RWPE2 (cell line): ENCODE measurements around the gene SIGLEC7.

Experiments used
- ATAC-seq: fragments of 200-7000 bp; cut with Tn5 transposase; 3 replicates; pipeline ENCODE4 v1.9.1; 2021; ENCODE audit warnings: low read depth
- DNase-seq: peaks from one replicate; pipeline ENCODE4 v3.0.0-alpha.2; 2020; ENCODE audit warnings: low spot score
- H3K27ac ChIP-seq: fragments of 450-650 bp; 2 replicates; pipeline ENCODE4 v1.5.1; 2017; ENCODE audit warnings: mild to moderate bottlenecking; ENCODE audit not compliant: poor library complexity, severe bottlenecking
- H3K27me3 ChIP-seq: fragments of 250-450 bp; sonication (Bioruptor Pico); 2 replicates; pipeline ENCODE4 v1.5.1; 2021; ENCODE audit warnings: mild to moderate bottlenecking, moderate library complexity; ENCODE audit not compliant: insufficient read depth, poor library complexity, severe bottlenecking
- H3K36me3 ChIP-seq: fragments of 250-450 bp; sonication (Bioruptor Pico); 2 replicates; pipeline ENCODE4 v1.5.1; 2020; ENCODE audit warnings: low read depth, mild to moderate bottlenecking, moderate library complexity
- H3K4me1 ChIP-seq: fragments of 250-450 bp; sonication (Bioruptor Pico); 2 replicates; pipeline ENCODE4 v1.5.1; 2021; ENCODE audit warnings: mild to moderate bottlenecking, moderate library complexity; ENCODE audit not compliant: insufficient read depth, poor library complexity, severe bottlenecking
- H3K4me3 ChIP-seq: fragments of 250-450 bp; sonication (Bioruptor Pico); 2 replicates; pipeline ENCODE4 v1.5.1; 2021; ENCODE audit warnings: mild to moderate bottlenecking, moderate library complexity; ENCODE audit not compliant: severe bottlenecking
- H3K9me3 ChIP-seq: fragments of 250-450 bp; sonication (Bioruptor Pico); 2 replicates; pipeline ENCODE4 v1.5.1; 2021; ENCODE audit warnings: mild to moderate bottlenecking, moderate library complexity; ENCODE audit not compliant: severe bottlenecking
- TF ChIP-seq, protein P1 (sequence below): fragments of 450-650 bp; IDR thresholded peaks from one replicate; pipeline ENCODE4 v1.5.1; 2017; ENCODE audit warnings: mild to moderate bottlenecking, moderate library complexity; ENCODE audit not compliant: poor library complexity, severe bottlenecking

The SIGLEC7 gene

DNA sequence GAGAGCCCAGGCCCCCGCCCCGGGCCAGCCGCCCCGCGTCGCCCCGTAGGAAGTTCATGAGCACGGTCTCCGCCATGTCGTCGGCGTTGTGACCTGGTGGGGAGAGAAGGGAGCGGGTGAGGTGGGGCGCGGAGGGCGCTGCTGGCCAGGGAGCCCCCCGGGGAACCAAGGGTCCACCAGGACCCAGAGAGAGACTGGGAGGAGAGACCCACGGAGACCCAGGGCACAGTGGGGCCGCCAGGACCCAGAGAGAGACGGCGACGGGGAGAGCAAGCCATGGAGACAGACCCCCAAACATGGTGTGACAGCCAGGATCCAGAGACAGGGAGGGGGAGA, 43.1 kb upstream of the SIGLEC7 start:
- ATAC-seq (no peak), DNase-seq (no peak)
- TF ChIP-seq, protein P1, sequence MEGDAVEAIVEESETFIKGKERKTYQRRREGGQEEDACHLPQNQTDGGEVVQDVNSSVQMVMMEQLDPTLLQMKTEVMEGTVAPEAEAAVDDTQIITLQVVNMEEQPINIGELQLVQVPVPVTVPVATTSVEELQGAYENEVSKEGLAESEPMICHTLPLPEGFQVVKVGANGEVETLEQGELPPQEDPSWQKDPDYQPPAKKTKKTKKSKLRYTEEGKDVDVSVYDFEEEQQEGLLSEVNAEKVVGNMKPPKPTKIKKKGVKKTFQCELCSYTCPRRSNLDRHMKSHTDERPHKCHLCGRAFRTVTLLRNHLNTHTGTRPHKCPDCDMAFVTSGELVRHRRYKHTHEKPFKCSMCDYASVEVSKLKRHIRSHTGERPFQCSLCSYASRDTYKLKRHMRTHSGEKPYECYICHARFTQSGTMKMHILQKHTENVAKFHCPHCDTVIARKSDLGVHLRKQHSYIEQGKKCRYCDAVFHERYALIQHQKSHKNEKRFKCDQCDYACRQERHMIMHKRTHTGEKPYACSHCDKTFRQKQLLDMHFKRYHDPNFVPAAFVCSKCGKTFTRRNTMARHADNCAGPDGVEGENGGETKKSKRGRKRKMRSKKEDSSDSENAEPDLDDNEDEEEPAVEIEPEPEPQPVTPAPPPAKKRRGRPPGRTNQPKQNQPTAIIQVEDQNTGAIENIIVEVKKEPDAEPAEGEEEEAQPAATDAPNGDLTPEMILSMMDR: no peak
- no peak overlapping the region for H3K27ac ChIP-seq
- peaks cover 30% of the 10 kb centered on the region for H3K36me3 ChIP-seq
- H3K4me3 ChIP-seq: no peak overlapping the region
- H3K9me3 ChIP-seq: no peaks in the 10 kb centered on the region
- H3K4me1 ChIP-seq: peaks cover 7% of the 10 kb centered on the region
- no peaks in the 10 kb centered on the region for H3K27me3 ChIP-seq

DNA sequence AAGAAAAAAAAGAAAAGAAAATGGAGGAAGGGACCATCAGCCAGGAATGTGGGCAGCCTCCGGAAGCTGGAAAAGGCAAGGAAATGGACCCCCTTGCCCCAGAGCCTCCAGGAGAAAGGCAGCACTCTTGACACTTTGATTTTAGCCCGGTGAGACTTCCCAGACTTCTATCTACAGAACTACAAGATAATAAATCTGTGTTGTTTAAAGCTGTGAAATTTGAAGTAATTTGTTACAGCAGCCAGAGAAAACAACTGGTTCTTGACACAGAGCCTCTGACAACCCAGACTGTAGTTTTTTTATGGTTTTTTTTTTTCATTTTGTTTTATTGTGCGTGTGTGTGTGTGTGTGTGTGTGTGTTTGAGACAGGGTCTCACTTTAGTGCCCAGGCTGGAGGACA, 41.5 kb upstream of the SIGLEC7 start:
- DNase-seq (no peak), ATAC-seq (no peak)
- no peaks in the 10 kb centered on the region for H3K9me3 ChIP-seq
- TF ChIP-seq, protein P1: no peak
- peaks cover 30% of the 10 kb centered on the region for H3K36me3 ChIP-seq
- H3K27me3 ChIP-seq: no peaks in the 10 kb centered on the region
- H3K4me1 ChIP-seq: peaks cover 7% of the 10 kb centered on the region
- H3K27ac ChIP-seq: no peak overlapping the region
- no peak overlapping the region for H3K4me3 ChIP-seq

DNA sequence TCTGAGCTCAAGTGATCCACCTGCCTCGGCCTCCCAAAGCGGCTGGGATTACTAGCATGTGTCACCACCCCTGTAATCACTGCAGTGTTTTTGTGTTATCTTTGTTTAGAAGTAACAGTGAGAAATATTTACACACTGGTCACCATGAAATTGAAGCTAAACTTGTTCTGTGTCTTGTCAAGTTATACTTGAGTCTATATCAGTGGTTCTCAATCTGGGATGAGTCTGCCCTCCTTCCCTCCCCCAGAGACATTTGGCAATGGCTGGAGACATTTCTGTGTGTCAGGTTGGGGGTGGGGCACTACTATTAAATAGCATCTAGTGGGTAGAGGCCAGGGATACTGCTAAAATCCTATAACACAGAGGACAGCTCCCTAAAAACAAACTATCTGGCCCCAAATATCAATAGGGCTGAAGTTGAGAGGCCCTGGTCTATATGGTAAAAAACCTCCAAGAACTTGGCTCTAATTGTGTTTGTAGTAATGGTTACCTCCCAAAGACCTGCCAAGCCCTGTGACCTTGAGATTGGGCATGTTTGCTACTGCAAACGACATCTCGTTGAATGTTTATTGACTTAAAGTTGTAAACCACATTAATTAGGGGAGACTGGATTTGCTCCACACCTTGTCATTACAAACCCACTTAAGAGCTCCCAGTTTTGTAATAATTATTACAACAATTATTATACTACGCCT, 40.8 kb upstream of the SIGLEC7 start:
- TF ChIP-seq, protein P1: no peak
- Histone ChIP-seq H3K9me3 (no peaks in the 10 kb centered on the region), H3K36me3 (peaks cover 30% of the 10 kb centered on the region), H3K27me3 (no peaks in the 10 kb centered on the region), H3K27ac (no peak overlapping the region), H3K4me3 (no peak overlapping the region), H3K4me1 (peaks cover 7% of the 10 kb centered on the region)
- ATAC-seq (no peak), DNase-seq (no peak)

DNA sequence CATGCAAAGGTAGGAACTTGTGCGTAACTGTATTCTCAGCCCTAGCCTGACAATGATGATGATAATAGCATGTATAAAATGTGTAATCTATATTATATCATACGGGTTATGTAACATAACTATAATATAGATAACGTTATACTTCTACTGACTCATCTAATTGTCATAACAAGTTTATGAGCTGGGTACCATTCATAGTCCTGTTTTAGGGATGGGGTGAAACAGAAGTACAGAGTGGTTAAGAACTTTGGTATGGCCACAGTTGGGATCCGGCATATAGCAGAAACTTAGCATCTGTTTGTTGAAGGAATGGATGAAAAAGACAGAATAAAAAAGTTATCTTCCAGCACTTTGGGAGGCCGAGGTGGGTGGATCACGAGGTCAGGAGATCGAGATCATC, 39.1 kb upstream of the SIGLEC7 start:
- Histone ChIP-seq H3K36me3 (peaks cover 34% of the 10 kb centered on the region), H3K9me3 (no peaks in the 10 kb centered on the region), H3K4me1 (no peaks in the 10 kb centered on the region), H3K27me3 (no peaks in the 10 kb centered on the region), H3K4me3 (no peak overlapping the region), H3K27ac (no peak overlapping the region)
- TF ChIP-seq, protein P1: no peak
- DNase-seq (no peak), ATAC-seq (no peak)

DNA sequence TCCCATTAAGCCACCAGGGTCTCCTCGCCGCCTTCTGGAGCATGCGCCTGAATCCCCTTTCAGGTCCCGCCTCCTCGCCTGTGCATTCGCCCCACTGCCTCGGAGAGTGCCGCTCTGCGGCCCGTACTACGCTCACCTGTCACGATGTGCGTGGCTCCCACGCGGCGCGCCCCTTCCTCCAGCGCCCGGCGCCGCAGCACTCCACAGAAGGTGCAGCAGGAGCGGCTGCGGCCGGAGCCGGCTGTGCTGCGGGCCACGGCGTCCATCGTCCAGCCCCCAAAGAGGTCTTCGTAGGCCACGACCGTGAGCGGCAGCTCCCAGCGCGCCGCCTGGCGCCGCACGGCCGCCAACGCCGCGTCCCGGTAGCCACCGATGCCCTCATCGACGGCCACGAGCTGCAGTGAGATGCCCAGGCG, 38.2 kb upstream of the SIGLEC7 start:
- ATAC-seq: no peak
- H3K36me3 ChIP-seq: peaks cover 34% of the 10 kb centered on the region

More for the DNA sequence above, 38.2 kb upstream of the SIGLEC7 start:
- DNase-seq: no peak
- no peaks in the 10 kb centered on the region for H3K27me3 ChIP-seq
- no peaks in the 10 kb centered on the region for H3K9me3 ChIP-seq
- H3K27ac ChIP-seq: no peak overlapping the region
- H3K4me1 ChIP-seq: no peaks in the 10 kb centered on the region
- no peak overlapping the region for H3K4me3 ChIP-seq
- TF ChIP-seq, protein P1: no peak
